NCI-H1105 treated with DMSO at 0.1 percent for 48 hours (cell line): ENCODE data around the gene PLEKHA7.

Experiments used
- DNase-seq: peaks from one replicate; lab custom pipeline; 2025; lab: John Stamatoyannopoulos, UW

The PLEKHA7 gene

DNA sequence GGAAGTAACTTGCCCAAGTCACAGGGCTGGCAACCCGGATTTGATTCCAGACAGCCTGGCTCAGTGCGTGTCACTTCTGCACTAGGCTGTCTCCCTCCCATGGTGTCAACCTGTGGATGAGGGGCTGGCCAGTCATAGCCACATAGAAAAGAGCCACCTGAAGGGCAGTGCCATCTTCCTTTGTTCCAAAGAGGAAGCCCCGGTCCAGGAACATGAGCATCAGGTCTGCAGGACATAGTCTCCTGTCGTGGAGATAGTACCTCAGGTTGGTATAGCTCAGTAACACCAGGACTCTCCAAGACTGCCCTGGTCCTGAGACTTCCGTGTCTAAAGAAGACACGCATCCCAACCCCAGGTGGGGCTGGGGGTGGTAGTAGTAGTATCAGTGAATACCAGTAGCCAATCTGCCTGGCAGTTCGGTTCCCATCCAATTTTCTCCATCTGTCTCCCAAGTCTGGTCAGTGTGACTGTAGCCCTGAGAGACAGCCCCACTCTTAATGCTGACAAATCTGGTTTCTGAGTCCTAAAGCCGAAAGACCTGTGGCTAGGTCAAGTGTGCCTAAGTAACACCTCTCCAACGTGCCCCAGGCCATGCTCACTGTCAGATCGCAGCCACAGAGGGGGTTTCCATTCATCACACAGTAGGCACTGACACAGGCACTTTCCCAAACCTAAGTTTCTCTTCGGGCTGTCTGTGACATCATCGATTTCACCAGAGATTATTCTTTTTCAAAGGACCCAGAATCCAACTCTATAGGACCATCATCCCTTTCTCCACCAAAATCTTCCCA, 242.7 kb downstream of the PLEKHA7 start:
- DNase-seq = no peak

GRCh38 chr11:16770016-16770415, 244.2 kb downstream of the PLEKHA7 start:
- DNase-seq = no peak

DNA sequence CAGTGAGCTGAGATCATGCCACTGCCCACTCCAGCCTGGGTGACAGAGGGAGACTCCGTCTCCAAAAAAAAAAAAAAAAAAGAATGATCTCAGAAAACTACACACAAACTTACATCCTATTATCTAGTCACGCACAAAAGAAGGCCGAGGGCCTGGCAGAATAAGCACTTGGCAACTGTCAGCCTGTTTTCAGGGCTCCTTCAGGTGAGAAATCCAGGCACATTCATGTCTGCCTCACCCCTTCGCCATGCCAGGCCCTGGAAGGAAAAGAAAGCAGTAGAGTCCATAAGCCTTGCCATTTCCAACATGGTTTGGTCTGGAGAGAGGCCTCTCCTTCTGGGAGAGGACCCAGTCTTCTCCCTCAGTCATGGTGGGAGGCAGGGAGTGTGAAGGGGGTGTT, 244.8 kb downstream of the PLEKHA7 start:
- no peak for DNase-seq

- no peak for DNase-seq
These were observed 246.3 kb downstream of the PLEKHA7 start for GRCh38 chr11:16767957-16768356.

GRCh38 chr11:16767137-16767536, 247.1 kb downstream of the PLEKHA7 start:
- DNase-seq = no peak

GRCh38 chr11:16764888-16765287, 249.3 kb downstream of the PLEKHA7 start:
- DNase-seq = no peak

DNA sequence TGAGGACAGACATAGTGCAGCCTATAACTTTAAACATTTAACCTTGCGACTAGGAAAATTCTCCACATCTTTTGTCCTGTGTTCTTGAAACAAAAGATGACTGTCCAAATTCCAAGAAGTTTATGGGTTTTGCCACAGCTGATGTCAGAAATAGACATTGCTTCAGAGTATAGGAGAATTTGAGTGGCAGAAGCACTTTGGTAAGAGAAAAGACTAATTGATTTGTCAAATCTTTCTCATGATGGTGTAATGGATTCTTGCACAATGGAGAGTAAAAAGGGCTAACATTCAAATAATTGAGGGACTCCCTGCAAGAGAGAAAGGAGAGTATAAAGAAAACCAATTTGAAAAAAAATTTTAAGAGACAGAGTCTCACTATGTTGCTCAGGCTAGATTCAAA, 250.5 kb downstream of the PLEKHA7 start:
- no peak for DNase-seq

- no peak for DNase-seq
These were observed 254.2 kb downstream of the PLEKHA7 start for GRCh38 chr11:16759857-16760508.

GRCh38 chr11:16758382-16759024, 255.7 kb downstream of the PLEKHA7 start:
- no peak for DNase-seq

GRCh38 chr11:16750417-16750816, 263.8 kb downstream of the PLEKHA7 start:
- no peak for DNase-seq

DNA sequence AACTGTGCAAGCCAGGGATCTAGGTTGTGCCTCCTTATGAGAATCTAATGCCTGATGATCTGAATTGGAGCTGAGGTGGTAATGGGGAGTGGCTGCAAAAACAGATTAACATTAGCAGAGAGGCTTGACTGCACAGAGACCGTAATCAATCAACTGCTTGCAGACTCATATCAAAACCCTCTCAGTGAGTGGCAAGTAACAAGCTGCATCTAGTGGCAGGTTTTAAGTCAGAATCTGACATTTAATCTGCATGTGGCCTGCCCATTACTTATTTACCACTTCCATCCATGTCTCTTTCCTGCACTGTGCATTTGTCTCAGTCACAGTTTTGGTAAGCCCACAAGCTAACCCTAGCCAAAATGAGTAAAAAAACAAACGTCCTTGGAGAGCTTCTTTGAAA, 264.5 kb downstream of the PLEKHA7 start:
- no peak for DNase-seq

DNA sequence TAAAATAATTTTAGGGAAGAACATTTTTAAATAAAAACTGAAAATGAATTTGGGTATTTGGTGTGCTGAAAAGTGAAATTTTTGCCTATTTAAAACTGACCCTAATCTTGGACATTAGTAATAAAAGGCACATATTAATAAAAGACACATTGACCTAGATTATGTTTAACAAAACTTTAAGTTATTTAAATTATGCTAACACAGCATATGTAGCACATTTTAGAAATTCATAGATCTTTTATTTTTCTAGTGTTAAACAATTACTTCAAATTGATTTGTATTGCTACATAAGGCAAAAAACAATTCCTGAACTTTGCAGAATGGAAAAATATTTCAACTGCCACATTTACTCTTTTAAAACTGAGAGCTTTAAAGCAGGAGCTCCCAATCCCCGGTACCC, 265.1 kb downstream of the PLEKHA7 start:
- DNase-seq = no peak

DNA sequence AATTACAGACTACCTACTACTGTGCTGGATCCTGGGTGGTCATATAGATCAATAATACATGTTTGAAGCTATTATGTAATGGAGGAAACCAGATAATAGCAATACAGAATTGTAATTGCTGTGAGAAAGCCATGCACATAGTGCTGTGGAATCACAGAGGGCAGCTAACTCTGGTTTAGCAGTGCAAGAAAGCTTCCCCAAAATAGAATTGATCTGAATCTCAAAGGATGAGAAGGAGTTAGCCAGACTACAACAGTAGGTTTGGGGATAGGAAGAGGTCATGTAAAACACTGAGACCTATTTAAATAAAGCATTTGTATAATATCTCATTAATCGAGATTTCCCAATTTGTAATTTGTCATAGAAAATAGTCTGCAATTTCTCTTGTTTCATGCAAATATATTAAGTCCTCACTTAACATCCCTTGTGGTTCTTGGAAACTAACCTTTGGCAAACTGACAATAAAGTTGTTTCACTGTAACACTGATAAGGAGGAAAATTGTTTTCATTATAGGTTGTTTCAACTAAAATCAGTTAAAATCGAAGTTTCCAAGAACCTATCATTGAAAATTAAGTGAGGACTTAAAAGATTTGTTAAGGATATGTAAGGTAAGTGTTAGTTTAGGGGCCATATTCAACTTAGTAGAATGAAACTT, 268.1 kb downstream of the PLEKHA7 start:
- DNase-seq = no peak

DNA sequence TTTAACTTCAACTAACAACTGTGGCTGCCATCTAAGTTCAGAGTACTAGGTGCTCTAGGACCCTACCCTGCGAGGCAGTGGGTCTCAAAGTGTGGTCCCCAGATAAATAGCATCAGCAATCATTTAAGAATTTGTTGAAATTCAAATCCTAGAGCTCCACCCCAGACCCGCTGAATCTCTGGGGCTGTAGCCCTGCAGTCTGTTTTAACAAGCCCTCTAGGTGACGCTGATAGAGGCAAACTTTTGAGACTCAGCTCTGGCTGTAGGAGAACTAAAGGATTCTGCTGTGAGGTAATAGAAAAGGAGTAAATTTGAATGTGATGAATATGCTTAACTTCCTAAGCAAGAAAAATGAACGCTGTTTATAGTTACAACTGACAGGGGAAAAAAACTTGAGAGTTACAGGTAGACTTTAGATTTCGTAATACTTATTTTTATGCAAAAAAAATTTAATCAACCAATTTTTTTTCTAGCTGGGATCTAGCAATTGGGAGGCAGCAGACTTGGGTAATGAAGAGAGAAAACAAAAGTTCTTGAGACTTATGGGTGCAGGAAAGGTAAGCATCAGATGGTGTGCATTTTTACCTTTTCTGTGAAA, 270.0 kb downstream of the PLEKHA7 start:
- DNase-seq = no peak

DNA sequence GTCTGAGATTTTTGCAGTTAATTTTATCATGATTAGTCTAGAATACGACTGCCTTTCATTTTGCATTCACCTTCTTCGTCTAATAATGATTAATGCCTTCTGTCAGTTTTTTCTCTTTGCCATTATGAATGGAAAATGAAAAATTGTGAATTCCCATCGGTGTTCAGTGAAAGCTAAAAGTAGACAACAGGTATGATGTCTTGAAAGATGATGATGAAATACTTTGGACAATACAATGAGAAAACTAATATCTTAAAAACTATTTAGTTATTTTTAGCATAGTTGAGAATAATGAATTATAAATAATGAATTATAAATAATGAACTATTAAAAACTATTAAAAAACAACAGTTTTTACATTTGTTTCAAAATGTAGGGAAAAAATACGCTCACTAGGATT, 270.7 kb downstream of the PLEKHA7 start:
- DNase-seq = no peak

DNA sequence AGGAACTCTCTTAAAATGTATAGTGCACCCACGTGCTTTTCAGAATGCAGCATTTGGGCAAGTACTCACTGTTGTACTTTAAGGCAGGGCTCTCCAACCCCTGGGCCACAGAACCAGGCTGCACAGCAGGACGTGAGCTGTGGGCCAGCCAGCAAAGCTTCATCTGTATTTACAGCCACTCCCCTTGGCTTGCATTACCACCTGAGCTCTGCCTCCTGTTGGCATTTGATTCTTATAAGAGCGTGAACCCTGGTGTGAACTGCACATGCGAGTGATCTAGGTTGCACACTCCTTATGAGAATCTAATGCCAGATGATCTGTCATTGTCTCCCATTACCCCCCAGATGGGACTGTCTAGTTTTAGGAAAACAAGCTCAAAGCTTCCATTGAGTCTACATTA, 272.7 kb downstream of the PLEKHA7 start:
- no peak for DNase-seq

DNA sequence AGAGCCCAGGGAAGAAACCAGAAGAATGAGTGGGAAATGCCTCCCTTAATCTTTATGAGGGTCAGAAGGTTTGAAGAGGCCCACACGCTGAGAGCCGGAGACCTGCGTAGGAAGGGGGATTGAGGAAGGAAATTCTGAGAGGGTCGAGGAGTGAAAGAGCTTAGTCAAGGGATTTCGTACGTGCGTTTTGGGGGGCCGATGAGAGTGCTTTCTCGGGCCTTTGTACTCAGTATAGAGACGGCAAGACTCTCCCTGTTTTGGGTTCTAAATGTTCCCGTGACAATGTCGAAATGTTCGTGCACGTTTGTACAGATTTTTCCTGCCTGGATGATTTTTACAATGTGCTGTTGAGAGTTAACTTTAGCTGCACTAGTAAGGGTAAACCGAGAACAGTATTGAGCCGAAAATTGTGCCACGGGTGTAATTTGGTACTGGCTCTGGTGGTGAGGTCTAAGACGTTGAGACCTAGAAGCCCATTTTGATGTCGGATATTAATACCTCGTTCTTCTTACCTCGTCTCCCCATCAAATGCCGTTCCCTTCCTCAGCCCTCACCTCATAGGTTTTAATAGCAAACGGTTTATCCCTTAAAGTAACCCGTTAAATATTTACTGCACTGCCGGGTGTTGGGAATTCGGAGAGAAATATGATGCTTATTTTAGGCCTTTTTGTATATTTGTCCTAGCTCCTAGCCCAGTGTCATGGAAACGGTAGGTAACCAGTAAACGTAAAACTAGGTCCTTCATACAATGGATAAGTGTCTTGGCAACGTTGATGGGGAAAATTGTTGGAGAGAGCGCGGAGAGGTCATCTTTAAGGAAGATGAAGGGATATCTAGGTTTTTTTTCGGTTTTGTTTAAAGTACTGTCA, 275.0 kb downstream of the PLEKHA7 start:
- peak; percentile 36 for DNase-seq

DNA sequence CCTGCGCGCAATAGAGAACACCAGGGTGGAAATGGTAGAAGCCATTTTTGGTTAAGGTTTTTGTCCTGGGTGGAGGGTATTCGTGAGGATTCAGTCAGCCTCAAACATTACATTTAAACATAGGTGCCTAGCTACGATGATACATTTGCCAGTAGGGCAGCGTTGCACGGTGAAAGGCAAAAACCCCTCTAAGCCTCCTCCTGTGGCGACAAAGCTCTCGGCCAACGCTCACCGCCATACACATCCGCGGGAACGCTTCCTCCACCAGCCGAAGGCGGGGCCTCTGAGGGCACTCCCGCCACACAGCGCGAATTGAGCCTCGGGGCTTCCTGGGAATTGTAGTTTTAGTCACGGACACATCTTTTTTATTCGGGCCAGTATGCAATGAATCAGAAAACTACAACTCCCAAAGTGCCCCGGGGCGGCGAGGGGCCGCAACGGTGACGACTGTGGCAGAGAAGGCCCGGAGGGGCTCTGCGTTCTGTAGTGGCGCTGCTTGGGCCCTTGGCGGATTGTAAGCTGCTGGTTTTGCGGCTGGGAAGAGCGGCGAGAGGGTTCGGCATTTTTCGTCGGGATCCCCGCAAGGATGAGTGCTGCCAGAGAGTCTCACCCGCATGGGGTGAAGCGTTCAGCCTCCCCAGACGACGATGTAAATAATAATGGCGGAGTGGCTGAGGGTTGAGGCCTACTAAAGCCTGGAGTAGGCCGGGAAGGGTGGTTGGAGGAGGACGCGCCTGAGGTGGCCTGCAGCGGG, 275.8 kb downstream of the PLEKHA7 start, which contains the start of gene C11orf58:
Gene C11orf58 (plus strand): TSS at position 455 of the 754 bp plus-strand sequence. CDS start 132 bp downstream, at position 587.
- peak; percentile 98 for DNase-seq

- no peak for DNase-seq
These were observed 276.4 kb downstream of the PLEKHA7 start for GRCh38 chr11:16737818-16738192.
